ENCODE results near the gene MYZAP. TPM values are rescaled to one million over a fixed set of nuclear protein-coding genes. Genes with fewer than 3 reads are reported as not detected.

MYZAP gene
- total and polyA plus RNA-seq, 3 donors from 2014 or later, result 3.3 to 6.8 (median 5.6) TPM

DNA sequence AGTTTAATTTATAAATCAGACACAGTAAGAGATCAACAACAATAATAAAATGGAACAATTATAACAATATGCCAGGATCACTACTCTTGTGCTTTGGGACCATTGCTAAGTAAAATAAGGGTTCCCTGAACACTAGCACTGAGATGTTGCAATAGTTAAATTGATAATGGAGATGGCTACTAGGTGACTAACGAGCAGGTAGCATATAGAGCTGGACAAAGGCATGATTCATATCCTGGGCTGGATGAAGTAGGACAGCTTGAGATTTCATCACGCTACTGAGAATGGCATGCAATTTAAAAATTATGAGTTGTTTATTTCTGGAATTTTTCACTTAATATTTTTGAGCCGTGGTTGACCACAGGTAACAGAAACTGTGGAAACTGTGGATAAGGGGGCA is 20.7 kb upstream of the MYZAP start:
- no peak overlapping the region for H3K27ac ChIP-seq
- WGBS, 2 donors, result 83 to 89% methylated on average over 3 of the region's 3 CpGs
- H3K4me1 ChIP-seq, result peaks cover 11% of the 10 kb centered on the region
- DNase-seq, result no peak
- no peak for TF ChIP-seq POLR2A (IDR thresholded peaks at IDR 0.05)
- TF ChIP-seq, protein P1, sequence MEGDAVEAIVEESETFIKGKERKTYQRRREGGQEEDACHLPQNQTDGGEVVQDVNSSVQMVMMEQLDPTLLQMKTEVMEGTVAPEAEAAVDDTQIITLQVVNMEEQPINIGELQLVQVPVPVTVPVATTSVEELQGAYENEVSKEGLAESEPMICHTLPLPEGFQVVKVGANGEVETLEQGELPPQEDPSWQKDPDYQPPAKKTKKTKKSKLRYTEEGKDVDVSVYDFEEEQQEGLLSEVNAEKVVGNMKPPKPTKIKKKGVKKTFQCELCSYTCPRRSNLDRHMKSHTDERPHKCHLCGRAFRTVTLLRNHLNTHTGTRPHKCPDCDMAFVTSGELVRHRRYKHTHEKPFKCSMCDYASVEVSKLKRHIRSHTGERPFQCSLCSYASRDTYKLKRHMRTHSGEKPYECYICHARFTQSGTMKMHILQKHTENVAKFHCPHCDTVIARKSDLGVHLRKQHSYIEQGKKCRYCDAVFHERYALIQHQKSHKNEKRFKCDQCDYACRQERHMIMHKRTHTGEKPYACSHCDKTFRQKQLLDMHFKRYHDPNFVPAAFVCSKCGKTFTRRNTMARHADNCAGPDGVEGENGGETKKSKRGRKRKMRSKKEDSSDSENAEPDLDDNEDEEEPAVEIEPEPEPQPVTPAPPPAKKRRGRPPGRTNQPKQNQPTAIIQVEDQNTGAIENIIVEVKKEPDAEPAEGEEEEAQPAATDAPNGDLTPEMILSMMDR (IDR thresholded peaks at IDR 0.05), result no peak
- no peaks in the 10 kb centered on the region for H3K36me3 ChIP-seq (ENCODE audit: low read depth, missing control alignments)
- H3K27me3 ChIP-seq, result no peaks in the 10 kb centered on the region
- intact Hi-C loops (cut with DNase I; ENCODE audit: low total_unique reads), result no loop called here
- H3K9me3 ChIP-seq, result no peaks in the 10 kb centered on the region
- no peak overlapping the region for H3K4me3 ChIP-seq

DNA sequence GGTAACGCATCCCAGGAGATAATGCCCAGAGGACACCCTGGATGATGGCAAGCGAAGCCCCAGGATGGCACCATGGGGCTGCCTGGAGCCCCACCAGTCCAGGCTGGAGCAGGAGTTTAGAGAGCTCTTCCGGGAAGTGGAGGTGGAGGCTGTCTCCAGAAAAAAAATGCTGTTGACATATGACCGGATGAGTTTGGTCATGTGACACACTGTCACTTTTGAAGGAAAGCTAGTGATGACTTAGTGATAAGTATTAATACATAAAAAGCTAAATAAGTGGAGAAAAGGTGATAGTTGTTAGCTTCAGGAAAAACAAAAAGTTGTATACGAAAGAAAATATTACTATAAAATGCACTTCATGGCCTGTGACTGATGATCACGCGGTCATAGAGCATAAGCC is 20.0 kb upstream of the MYZAP start:
- Histone ChIP-seq H3K27ac (no peak overlapping the region), H3K4me3 (no peak overlapping the region), H3K36me3 (ENCODE audit: low read depth, missing control alignments) (no peaks in the 10 kb centered on the region), H3K27me3 (no peaks in the 10 kb centered on the region), H3K4me1 (peaks cover 11% of the 10 kb centered on the region), H3K9me3 (no peaks in the 10 kb centered on the region)
- no peak for TF ChIP-seq POLR2A (IDR thresholded peaks at IDR 0.05)
- TF ChIP-seq, protein P1 (IDR thresholded peaks at IDR 0.05), result no peak
- no peak for DNase-seq
- WGBS, 2 donors, result 89 to 96% methylated on average over 7 of the region's 7 CpGs
- intact Hi-C loops (cut with DNase I; ENCODE audit: low total_unique reads), result no loop called here

DNA sequence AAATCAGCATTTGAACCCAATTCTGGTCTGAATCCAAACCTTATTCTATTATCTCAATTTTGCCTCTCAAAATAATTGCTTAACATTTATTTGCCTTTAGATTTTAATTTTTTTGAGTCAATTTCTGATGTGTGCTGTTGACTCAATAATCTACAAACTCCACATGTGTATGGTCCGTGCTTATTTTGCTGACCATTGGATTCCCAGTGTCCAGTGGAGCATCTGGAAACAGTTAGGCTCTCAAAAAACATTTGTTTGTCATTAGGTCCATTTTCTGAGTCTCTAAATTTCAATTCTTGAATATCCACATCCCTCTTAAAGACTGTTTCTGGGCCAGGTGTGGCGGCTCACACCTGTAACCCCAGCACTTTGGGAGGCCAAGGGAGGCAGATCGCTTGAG is 19.2 kb upstream of the MYZAP start:
- intact Hi-C loops (cut with DNase I; ENCODE audit: low total_unique reads), result no loop called here
- Histone ChIP-seq H3K36me3 (ENCODE audit: low read depth, missing control alignments) (no peaks in the 10 kb centered on the region), H3K4me3 (no peak overlapping the region), H3K4me1 (peaks cover 6% of the 10 kb centered on the region), H3K27ac (no peak overlapping the region), H3K27me3 (no peaks in the 10 kb centered on the region), H3K9me3 (no peaks in the 10 kb centered on the region)
- no peak for TF ChIP-seq POLR2A (IDR thresholded peaks at IDR 0.05)
- TF ChIP-seq, protein P1 (IDR thresholded peaks at IDR 0.05), result no peak
- WGBS, 2 donors, result 81 to 94% methylated on average over 3 of the region's 3 CpGs
- no peak for DNase-seq

DNA sequence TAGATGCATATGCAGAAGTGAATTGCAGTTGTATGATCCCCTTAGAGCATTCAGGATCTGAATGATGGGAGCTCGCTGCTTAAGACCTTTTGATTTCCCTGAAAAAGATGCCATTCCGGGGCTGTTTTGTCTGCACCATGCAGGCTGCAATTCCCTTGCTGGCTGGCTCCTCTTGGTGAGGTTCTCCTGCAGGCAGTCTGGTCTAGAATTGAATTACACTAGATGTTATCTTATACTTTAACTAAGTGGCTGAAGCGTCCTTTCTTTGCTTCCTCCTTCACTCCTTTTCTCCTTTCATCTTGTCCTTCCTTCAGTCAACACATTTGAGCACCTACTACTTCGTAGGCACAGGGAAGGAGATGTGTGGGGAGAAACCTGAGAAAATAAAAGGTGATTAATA is 18.6 kb upstream of the MYZAP start:
- DNase-seq, result no peak
- Histone ChIP-seq H3K36me3 (ENCODE audit: low read depth, missing control alignments) (no peaks in the 10 kb centered on the region), H3K4me3 (no peak overlapping the region), H3K9me3 (no peaks in the 10 kb centered on the region), H3K27ac (no peak overlapping the region), H3K27me3 (no peaks in the 10 kb centered on the region), H3K4me1 (peaks cover 4% of the 10 kb centered on the region)
- no peak for TF ChIP-seq POLR2A (IDR thresholded peaks at IDR 0.05)
- TF ChIP-seq, protein P1 (IDR thresholded peaks at IDR 0.05), result no peak
- WGBS, 2 donors, result 79 to 93% methylated on average over 4 of the region's 4 CpGs
- intact Hi-C loops (cut with DNase I; ENCODE audit: low total_unique reads), result no loop called here

DNA sequence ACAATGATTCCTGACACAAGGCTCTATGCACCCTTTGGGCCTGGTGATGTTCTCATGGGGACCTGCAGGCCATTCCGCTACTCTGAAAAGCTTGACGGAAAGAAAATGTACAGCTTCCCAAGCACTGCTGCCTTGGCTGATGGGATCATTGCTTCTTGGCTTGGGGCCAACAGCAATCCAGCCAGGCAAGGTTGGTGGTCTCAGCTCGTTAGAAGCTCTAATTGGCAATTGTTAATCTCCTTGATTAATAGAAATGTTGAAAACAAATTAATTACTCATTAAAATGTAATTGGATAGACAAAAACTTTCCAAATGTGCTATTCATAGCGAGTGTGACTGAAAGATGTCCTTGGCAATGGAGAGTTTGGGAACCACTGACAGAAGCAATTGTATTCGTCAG is 16.3 kb upstream of the MYZAP start:
- Histone ChIP-seq H3K27ac (no peak overlapping the region), H3K36me3 (ENCODE audit: low read depth, missing control alignments) (no peaks in the 10 kb centered on the region), H3K27me3 (no peaks in the 10 kb centered on the region), H3K9me3 (no peaks in the 10 kb centered on the region), H3K4me3 (no peak overlapping the region), H3K4me1 (no peaks in the 10 kb centered on the region)
- WGBS, 2 donors, result 71 to 75% methylated on average over 5 of the region's 5 CpGs
- intact Hi-C loops (cut with DNase I; ENCODE audit: low total_unique reads), result no loop called here
- TF ChIP-seq, protein P1 (IDR thresholded peaks at IDR 0.05), result no peak
- TF ChIP-seq POLR2A (IDR thresholded peaks at IDR 0.05), result no peak
- DNase-seq, result no peak
